CD4-positive, alpha-beta T cell treated with Interferon alpha-2 for 1 hour (primary cell): ENCODE results near the gene ACTRT3.
"Not testable (repeated sequence)": the region's sequence is repeated elsewhere in the genome, so short reads cannot be mapped to it uniquely, and the experiment has no call there.

Experiments
- DNase-seq, 2 donors: peaks; one replicate each; pipeline ENCODE4 v3.0.0-alpha.2; 2020 to 2022

ACTRT3 gene

GRCh38 chr3:169772305-169772896, 3.0 kb upstream of the ACTRT3 start:
- DNase-seq = peak in 1 of 2 donors; percentile 68

DNA sequence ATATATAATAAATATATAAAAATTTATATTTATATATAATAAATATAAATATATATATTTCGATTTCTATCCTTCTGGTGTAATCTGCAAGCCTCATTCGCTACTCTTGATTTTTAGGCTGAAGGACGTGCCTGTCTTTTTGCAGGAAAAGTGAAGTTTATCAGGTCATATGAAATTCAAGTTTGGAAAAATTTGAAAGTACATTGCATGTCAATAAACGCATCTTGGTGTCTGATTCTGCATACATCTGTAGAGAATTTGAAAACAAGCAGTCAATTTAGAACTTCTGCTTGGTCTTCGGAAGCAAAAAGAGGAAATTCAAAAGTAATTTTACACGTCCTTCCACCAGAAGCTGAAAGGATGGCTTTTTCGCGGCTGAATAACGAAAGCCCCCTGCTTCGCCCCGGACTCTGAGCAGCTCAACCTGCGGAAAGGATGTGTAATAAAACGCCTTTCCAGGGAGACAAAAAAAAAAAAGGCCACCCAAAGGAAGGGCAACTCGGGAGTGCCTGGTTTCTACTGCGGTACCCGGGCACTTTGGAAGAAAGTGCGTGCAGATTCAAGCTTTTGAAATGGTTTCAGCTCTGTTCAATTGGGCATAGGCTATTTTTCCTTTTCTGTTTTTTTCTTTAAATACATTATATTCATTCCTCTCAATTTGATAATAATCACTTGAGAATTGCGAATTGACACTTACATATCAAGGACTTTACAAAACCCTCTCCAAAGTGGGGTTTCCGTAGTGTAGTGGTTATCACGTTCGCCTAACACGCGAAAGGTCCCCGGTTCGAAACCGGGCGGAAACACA, 2.3 kb upstream of the ACTRT3 start:
- DNase-seq = peak; percentile 66 to 93

DNA sequence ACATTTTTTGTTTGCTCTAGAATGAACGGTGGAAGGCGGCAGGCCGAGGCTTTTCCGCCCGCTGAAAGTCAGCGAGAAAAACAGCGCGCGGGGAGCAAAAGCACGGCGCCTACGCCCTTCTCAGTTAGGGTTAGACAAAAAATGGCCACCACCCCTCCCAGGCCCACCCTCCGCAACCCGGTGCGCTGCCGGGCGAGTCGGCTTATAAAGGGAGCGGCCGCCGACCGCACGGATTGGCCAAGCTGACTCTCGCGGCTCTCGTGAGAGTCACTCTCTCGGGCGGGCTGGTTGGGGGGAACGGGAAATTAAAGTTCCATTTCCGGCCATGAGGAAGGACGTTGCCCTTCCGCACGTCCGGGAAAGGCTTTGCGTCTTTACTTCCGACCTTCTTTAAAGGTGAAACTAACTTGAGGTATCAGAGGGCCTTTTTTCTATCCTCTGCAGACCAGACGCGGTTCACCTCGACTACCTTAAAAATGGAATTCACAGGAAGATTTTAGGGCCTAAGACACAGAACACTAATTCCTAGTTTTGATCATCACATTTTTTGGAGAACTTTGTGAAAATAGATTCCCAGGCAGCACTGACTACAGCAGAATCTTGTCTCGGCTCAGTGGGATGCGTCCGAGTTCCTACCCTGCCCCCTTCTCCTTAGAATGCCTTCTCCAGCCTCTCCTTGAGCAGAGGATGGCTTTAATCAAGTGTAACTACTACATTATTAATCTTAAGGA, 4.3 kb downstream of the ACTRT3 start, which contains the start of gene TERC:
Gene TERC, minus strand, starts transcription at position 179 of the 731 bp plus-strand sequence.
- DNase-seq = peak; percentile 96 to 97

GRCh38 chr3:169764312-169764881, 5.0 kb downstream of the ACTRT3 start:
- DNase-seq = peak; percentile 61 to 73

DNA sequence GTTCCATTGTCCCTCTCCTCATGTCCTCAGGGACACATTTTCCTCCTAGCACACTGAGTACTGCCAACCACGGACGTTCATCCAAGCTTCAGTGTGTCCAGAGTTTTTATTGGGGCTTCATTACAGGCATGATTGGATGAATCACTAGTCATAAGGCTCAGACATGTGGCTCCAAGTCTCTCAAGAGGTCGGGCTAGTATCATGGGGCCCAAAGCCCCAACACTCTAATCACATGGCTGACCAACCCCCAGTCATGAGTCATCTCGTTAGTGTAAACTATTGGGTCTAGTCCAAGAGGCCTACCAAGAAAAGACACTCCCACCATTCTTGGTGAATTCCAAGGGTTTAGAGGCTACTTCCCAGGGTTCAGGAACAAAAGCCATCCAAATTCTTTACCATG, 8.9 kb downstream of the ACTRT3 start:
- no peak for DNase-seq

DNA sequence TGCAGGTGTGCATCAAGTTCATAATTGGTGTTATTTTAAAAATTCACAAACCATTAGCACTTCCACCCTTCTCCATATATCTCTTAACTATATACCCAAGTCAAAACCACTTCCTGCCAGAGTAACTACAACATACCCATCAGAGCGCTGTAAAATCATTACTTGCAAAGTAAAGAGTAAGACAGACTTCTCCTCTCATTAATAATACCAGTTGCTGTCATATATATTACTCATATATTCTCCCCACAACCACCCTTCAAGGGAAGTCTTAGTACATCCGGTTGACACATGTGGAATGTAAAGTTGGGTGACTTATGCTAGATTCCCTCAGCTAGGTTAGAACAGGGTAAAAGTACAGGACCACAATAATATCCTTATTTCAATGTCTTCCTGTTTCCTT, 10.1 kb downstream of the ACTRT3 start:
- peak in 1 of 2 donors; percentile 43 for DNase-seq

GRCh38 chr3:169758359-169758994, 10.9 kb downstream of the ACTRT3 start:
- DNase-seq = no peak

- no peak for DNase-seq
These were observed 13.9 kb downstream of the ACTRT3 start for GRCh38 chr3:169755488-169755887.

- no peak for DNase-seq
These were observed 14.7 kb downstream of the ACTRT3 start for GRCh38 chr3:169754711-169755110.

- DNase-seq = no peak
These were observed 17.5 kb downstream of the ACTRT3 start for GRCh38 chr3:169751875-169752274.

GRCh38 chr3:169750665-169751064, 18.7 kb downstream of the ACTRT3 start:
- no peak for DNase-seq

GRCh38 chr3:169748670-169749069, 20.7 kb downstream of the ACTRT3 start:
- DNase-seq = no peak

- DNase-seq = no peak
These were observed 22.4 kb downstream of the ACTRT3 start for GRCh38 chr3:169746924-169747323.

DNA sequence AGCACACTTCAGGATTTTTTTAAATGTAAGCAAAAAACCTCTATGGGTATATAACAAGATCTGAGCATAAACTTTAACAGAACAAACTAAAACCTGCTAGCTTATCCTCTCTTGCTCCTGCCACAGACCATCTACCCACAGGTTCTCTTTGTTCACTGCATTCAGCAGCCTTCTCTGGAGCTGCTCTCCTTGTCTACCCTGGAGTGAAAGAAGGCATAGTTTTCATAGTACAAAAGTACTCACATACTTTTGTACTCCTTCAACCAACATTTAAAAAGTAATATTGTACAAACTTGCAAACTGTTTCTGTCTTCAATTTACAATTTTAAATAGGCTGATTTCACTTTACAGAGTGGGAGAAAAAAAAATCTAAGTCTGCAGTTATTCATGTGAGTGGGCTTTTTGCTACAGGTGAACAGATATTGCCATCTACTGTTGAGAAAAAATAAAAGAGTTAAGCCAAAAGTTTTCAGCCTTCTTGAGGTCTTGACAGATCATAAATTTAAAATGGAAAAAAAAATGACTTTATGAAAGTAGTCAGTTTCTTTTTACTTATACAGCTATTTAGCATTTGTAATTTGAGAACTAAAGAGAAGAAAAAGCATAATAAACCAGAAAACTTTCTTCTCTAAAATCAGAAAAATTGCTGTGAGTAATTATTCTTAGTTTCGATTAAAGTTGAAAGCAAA, 24.9 kb downstream of the ACTRT3 start:
- peak in 1 of 2 donors; percentile 11 for DNase-seq

DNA sequence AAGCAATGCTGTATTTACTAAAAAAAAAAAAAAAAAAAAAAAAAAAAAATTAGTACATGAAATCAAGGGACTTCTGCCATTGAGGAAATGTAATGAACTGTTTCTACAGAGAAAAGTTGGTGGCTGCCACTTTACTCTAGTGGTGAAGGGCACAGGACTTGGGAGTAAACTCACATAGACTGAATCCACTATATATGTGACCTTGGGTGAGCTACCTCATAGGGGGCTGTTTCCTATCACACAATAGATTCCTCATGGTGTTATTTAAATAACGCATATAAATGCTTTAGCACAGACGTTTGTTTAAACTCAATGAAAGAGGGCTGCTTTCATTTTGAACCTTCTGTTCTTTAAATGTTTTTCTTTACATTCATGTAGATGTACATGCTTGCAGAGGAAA, 30.3 kb downstream of the ACTRT3 start:
- no peak for DNase-seq

GRCh38 chr3:169731857-169732256, 37.5 kb downstream of the ACTRT3 start:
- DNase-seq = not testable (repeated sequence)

DNA sequence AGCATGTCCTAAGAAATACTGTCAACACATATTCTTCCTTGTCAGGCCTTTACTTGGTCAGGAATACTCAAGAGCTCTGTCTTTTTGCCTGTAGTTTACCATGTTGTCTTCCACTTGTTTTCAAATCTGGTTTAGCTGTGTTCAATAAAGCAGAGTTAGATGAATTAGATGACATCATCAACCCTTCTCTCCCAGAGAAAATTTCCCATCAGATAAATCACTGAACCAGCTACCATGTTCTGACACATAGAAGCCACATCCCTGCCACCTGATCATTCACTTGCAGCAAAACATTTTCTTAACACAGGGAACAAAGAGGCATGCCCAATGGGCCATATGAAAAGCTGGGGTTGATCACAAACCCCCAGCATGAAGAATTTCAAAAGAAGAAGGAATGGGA, 46.6 kb downstream of the ACTRT3 start:
- DNase-seq = no peak

DNA sequence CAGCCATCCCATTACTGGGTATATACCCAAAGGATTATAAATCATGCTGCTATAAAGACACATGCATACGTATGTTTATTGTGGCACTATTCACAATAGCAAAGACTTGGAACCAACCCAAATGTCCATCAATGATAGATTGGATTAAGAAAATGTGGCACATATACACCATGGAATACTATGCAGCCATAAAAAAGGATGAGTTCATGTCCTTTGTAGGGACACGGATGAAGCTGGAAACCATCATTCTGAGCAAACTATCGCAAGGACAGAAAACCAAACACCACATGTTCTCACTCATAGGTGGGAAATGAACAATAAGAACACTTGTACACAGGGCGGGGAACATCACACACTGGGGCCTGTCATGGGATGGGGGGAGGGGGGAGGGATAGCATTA, 50.9 kb downstream of the ACTRT3 start:
- DNase-seq = not testable (repeated sequence)
